Small intestine (tissue), 7 donors: ENCODE data around the gene PAH. TPM values are rescaled to one million over a fixed set of nuclear protein-coding genes. Genes with fewer than 3 reads are reported as not detected.

ENCODE experiments used
- DNase-seq, 2 donors: peaks; one replicate each; pipeline versions ENCODE4 v3.0.0 to v3.0.0-alpha.2; 2013
- FAIRE-seq: peaks from 2 replicates; lab custom pipeline; 2012; peaks lifted over from hg19 to GRCh38; lab: Jason Lieb, UNC
- H3K27ac ChIP-seq, 3 donors: one replicate each; pipeline ENCODE4 v1.5.1; 2013; ENCODE audit warnings: low read length in 2 of 3, mild to moderate bottlenecking in 2 of 3, control low read depth in 1 of 3, inconsistent platforms in 1 of 3, low read depth in 1 of 3, moderate library complexity in 1 of 3
- H3K27me3 ChIP-seq, 3 donors: one replicate each; pipeline ENCODE4 v1.6.1; 2013; ENCODE audit warnings: low read length in 3 of 3, inconsistent platforms in 1 of 3; ENCODE audit not compliant: control insufficient read depth in 3 of 3, insufficient read depth in 3 of 3
- H3K36me3 ChIP-seq, 3 donors: one replicate each; pipeline ENCODE4 v1.6.1; 2013; ENCODE audit warnings: low read length in 3 of 3, inconsistent platforms in 1 of 3, low read depth in 1 of 3, mild to moderate bottlenecking in 1 of 3, moderate library complexity in 1 of 3; ENCODE audit not compliant: control insufficient read depth in 3 of 3, insufficient read depth in 2 of 3
- H3K4me1 ChIP-seq, 3 donors: one replicate each; pipeline ENCODE4 v1.6.1; 2013; ENCODE audit warnings: low read length in 2 of 3, inconsistent platforms in 1 of 3, low read depth in 1 of 3, mild to moderate bottlenecking in 1 of 3, moderate library complexity in 1 of 3; ENCODE audit not compliant: control insufficient read depth in 3 of 3, insufficient read depth in 2 of 3
- H3K4me3 ChIP-seq, 3 donors: one replicate each; pipeline ENCODE4 v1.5.1; 2013; ENCODE audit warnings: low read length in 3 of 3, control low read depth in 1 of 3, inconsistent platforms in 1 of 3, low read depth in 1 of 3, mild to moderate bottlenecking in 1 of 3, moderate library complexity in 1 of 3
- H3K9me3 ChIP-seq, 2 donors: one replicate each; pipeline ENCODE4 v1.6.1; 2013; ENCODE audit warnings: low read depth in 1 of 2, low read length in 1 of 2; ENCODE audit not compliant: control insufficient read depth in 2 of 2, insufficient read depth in 1 of 2
- WGBS, 3 donors: extraction: QIAGEN DNeasy Blood & Tissue Kit; methylation state at CpG; one replicate each; pipeline ENCODE4 v1.1.7; 2013; 5-methylcytosine and 5-hydroxymethylcytosine counted together
- polyA plus RNA-seq, 4 donors: library from polyadenylated mRNA; stranded (reverse) in 3 of 4; unstranded in 1 of 4; fragments of 200-250 nt in 3 of 4; fragments of 120-200 nt in 1 of 4; gene quantifications; one replicate each; pipeline versions ENCODE4 v1.2.1 to v1.2.3, GENCODE V29; 2013
- donor health status: healthy with polysubstance abuse.
- donor health status: control.
- donor health status: control.
- donor health status: Bipolar disorder and iron deficiency.
- donor health status: healthy.

The PAH gene
- polyA plus RNA-seq, 4 donors, result 182 TPM; not detected in 3

DNA sequence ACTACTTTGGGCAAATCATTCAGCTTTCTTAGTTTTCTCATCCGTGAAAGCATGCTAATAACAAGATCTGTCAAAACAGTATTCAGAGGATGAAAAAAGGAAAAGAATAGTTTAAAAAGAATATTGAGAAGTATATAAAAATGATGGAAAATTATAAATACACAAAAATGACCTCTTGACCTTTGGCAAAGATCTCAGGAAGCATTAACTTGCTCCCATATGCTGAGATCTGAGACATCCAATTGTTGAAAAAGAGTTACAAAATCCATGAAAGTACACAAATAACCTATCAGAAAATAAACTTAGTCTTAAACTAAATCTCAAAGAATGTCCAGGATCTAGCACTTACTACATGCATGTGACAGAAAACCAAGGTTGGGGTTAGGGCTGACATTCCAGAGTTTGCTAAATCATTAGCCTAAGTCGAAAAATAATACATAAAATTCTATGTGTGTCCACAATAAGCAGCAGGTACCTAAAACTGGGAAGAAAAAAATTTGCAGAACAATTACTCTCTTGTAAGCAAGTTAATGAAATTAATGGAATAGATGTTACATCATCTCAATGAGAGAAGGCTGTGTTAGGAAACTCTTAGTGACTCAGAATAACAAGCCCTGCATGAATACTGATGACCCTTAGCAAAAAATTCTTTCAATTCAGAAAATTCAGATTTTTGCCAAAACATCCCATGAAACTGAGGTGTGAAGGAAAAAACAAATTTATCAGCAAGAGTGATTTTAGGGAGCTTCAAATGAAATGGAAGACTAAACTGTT, 3.4 kb downstream of the PAH start:
- FAIRE-seq (no peak), DNase-seq (no peak)
- peaks cover 0 to 7% (median 0%) of the 10 kb centered on the region in 3 donors for H3K36me3 ChIP-seq
- H3K27me3 ChIP-seq, result peaks cover 0 to 4% (median 0%) of the 10 kb centered on the region in 3 donors
- no peak overlapping the region for H3K27ac ChIP-seq
- no peak overlapping the region for H3K4me3 ChIP-seq
- H3K4me1 ChIP-seq, result peaks cover 0 to 14% (median 0%) of the 10 kb centered on the region in 3 donors
- H3K9me3 ChIP-seq, result no peaks in the 10 kb centered on the region
- WGBS, 3 donors, result 78 to 82% (median 82%) methylated on average over 2 of the region's 2 CpGs

DNA sequence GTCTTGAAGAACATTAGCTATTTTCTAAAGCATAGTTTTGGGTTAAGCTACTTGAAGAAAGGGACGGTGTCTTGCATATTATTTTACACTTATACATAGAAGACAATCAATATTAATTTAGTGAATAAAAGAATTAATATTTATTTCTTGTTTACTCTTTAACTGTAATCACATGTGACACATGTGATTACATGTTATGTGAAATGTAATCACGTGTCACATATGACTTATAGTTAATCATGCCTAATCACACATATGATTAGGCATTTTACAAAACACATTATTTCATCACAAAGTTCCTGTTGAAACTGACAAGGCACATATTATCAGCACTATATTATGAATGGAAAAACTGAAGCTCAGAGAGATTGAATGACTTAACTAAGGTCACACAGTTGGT, 4.8 kb downstream of the PAH start:
- WGBS, 3 donors, result 77 to 85% (median 82%) methylated on average over 2 of the region's 2 CpGs

DNA sequence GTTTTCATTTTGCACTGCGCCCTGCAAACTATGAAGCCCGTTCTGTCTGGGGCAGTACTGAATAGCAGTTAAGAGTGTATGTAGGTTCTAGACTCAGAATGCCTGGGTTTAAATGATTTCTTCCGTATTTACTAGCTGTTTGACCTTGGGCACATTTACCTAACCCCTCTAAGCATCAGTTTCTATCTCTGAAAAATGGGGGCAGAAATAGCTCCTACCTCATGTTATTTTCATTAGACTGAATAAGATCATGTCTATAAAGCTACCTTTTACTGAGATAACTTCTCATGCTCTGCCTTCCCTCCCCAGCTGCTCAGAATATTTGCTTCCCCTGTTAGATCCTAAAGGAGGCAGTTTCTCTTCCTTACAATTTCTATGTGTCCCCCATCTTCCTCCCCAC, 5.7 kb downstream of the PAH start:
- Histone ChIP-seq H3K36me3 (peaks cover 0 to 7% (median 0%) of the 10 kb centered on the region in 3 donors), H3K27ac (no peak overlapping the region), H3K4me1 (no peaks in the 10 kb centered on the region), H3K27me3 (no peaks in the 10 kb centered on the region), H3K4me3 (no peak overlapping the region), H3K9me3 (no peaks in the 10 kb centered on the region)
- FAIRE-seq, result no peak
- 68 to 85% (median 77%) methylated on average over 3 of the region's 3 CpGs for WGBS, 3 donors
- DNase-seq, result no peak

More for the DNA sequence above, 4.8 kb downstream of the PAH start:
- Histone ChIP-seq H3K4me3 (no peak overlapping the region), H3K36me3 (peaks cover 0 to 7% (median 0%) of the 10 kb centered on the region in 3 donors), H3K27ac (no peak overlapping the region), H3K27me3 (peaks cover 0 to 4% (median 0%) of the 10 kb centered on the region in 3 donors), H3K4me1 (peaks cover 0 to 5% (median 0%) of the 10 kb centered on the region in 3 donors), H3K9me3 (no peaks in the 10 kb centered on the region)
- FAIRE-seq, result no peak
- DNase-seq, result no peak

- Histone ChIP-seq H3K9me3 (no peaks in the 10 kb centered on the region), H3K4me1 (no peaks in the 10 kb centered on the region), H3K27ac (no peak overlapping the region), H3K4me3 (no peak overlapping the region), H3K36me3 (peaks cover 0 to 7% (median 0%) of the 10 kb centered on the region in 3 donors), H3K27me3 (no peaks in the 10 kb centered on the region)
- 74 to 83% (median 79%) methylated on average over 4 of the region's 4 CpGs for WGBS, 3 donors
- no peak for FAIRE-seq
- no peak for DNase-seq
Measured at GRCh38 chr12:102910792-102911191, 6.3 kb downstream of the PAH start.

GRCh38 chr12:102910137-102910536, 6.9 kb downstream of the PAH start:
- Histone ChIP-seq H3K36me3 (peaks cover 0 to 7% (median 0%) of the 10 kb centered on the region in 3 donors), H3K4me3 (no peak overlapping the region), H3K27ac (no peak overlapping the region), H3K4me1 (no peaks in the 10 kb centered on the region), H3K9me3 (no peaks in the 10 kb centered on the region), H3K27me3 (no peaks in the 10 kb centered on the region)
- DNase-seq (no peak), FAIRE-seq (no peak)
- 89 to 90% (median 89%) methylated on average over 7 of the region's 7 CpGs for WGBS, 3 donors

DNA sequence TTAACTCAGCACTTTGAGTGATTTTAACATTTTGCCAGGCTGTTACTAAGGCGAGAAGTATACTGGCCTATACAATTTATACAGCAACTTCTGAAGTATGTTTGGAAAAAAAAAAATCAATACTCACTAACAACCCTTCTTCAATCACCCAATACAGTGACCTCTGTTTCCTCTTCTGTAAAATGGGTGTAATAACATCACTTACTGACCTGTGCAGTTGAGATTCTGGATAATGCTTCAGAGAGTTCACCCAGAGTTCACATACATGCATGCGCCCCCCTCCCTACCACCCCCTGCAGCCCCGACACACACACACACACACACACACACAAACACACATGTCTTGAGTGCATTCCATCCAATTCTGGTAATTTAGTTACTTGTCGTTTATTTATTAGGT, 9.1 kb downstream of the PAH start:
- no peak overlapping the region for H3K4me3 ChIP-seq
- no peak overlapping the region for H3K27ac ChIP-seq
- DNase-seq (no peak), FAIRE-seq (no peak)
- no peaks in the 10 kb centered on the region for H3K9me3 ChIP-seq
- no peaks in the 10 kb centered on the region for H3K27me3 ChIP-seq
- no peaks in the 10 kb centered on the region for H3K4me1 ChIP-seq
- H3K36me3 ChIP-seq, result peaks cover 0 to 7% (median 0%) of the 10 kb centered on the region in 3 donors
- WGBS, 3 donors, result 82 to 87% (median 85%) methylated on average over 4 of the region's 4 CpGs

GRCh38 chr12:102905229-102905628, 11.8 kb downstream of the PAH start:
- Histone ChIP-seq H3K27ac (no peak overlapping the region), H3K4me1 (no peaks in the 10 kb centered on the region), H3K9me3 (no peaks in the 10 kb centered on the region), H3K36me3 (peaks cover 0 to 5% (median 0%) of the 10 kb centered on the region in 3 donors), H3K4me3 (no peak overlapping the region), H3K27me3 (no peaks in the 10 kb centered on the region)
- no peak for DNase-seq
- no peak for FAIRE-seq
- WGBS, 3 donors, result 73 to 86% (median 84%) methylated on average over 3 of the region's 3 CpGs

DNA sequence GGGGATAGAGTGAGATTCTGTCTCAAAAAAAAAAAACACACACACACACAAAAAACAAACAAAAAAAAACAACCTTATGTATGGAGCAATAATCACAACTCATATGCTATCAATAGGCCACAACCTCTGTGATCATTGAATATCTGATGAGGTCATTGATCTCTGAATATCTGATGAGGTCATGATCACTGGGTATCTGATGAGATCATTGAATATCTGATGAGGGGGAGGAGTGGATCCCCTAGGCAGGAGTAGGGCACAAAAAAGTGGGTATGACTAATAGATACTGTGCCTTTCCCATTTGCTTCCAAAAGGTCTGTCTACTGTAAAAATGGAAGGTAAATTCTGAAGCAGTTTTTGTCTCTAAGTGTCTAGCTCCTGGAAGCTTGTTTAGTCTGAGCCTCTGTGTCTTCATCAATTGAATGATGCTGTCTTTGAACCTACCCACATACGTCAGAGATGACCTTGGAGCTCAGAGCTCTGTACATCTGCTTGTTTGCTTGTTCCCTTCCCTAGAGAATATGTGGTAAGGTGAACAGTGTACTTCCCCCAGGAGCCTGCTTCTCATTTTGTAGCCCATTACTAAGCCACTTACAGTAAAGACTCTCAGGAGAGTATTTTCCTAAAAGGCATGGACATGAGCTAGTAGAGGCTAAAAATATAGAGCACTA, 13.6 kb downstream of the PAH start:
- H3K4me3 ChIP-seq, result no peak overlapping the region
- WGBS, 3 donors, result 30 to 58% (median 52%) methylated on average over 1 of the region's 1 CpG
- H3K36me3 ChIP-seq, result peaks cover 0 to 3% (median 0%) of the 10 kb centered on the region in 3 donors
- no peaks in the 10 kb centered on the region for H3K27me3 ChIP-seq
- FAIRE-seq (no peak), DNase-seq (no peak)
- H3K9me3 ChIP-seq, result no peaks in the 10 kb centered on the region
- H3K4me1 ChIP-seq, result no peaks in the 10 kb centered on the region
- H3K27ac ChIP-seq, result no peak overlapping the region
